ENCODE data around the gene NKD2.

NKD2 gene

GRCh38 chr5:1039706-1040260 is 31.2 kb downstream of the NKD2 start:
- DNase-seq (ENCODE audit: extremely low read depth, low read depth) = no peak
- TF ChIP-seq CTCF (IDR thresholded peaks at IDR 0.05; ENCODE audit: low read depth, low read length) = no peak

DNA sequence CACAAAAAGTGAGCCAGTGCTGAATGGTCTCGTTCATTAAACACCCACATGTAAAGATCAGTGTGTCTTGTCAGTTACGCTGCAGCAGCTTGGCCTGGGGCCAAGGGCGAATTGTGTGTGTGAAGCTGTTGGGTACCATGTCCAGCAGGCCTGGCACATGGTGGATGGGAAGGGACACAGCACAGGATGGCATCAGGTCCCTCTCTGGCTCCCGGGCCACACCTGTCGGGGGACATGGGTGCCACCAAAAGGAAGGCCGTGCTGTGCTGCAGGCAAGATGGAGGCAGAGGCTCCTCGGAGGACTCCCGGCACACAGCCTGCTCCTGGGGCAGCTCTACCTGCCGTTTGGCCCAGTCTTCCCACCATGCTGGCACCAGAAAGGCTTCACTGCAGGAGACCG is 32.0 kb downstream of the NKD2 start:
- TF ChIP-seq CTCF (IDR thresholded peaks at IDR 0.05; ENCODE audit: low read depth, low read length) = no peak
- no peak for DNase-seq (ENCODE audit: extremely low read depth, low read depth)

DNA sequence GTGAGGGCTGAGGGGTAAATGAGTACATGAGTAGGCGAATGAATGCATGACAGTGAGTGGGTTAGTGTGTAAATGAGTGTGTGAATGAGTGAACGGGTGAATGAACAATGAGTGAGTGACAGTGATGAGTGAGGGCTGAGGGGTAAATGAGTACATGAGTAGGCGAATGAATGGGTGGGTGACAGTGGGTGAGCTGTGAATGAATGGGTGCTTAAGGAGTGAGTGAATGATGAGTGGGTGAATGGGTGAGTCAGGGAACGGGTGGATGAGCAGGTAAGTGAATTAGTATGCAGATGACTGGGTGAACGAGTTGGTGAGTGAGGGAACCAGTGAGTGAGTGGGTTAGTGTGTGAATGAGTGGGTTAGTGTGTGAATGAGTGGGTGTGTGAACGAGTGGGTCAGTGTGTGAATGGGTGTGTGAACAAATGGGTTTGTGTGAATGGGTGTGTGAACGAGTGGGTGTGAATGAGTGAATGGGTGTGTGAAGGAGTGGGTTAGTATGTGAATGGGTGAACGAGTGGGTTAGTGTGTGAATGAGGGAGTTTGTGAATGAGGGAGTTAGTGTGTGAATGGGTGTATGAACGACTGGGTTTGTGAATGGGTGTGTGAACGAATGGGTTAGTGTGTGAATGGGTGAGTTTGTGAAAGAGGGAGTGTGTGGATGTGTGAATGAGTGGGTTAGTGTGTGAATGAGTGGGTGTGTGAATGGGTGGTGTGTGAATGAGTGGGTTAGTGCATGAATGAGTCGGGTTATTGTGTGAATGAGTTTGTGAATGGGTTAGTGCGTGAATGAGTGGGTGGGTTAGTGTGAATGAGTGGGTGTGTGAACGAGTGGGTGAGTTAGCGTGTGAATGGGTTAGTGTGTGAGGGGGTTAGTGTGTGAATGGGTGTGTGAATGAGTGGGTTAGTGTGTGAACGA is 32.9 kb downstream of the NKD2 start:
- no peak for DNase-seq (ENCODE audit: extremely low read depth, low read depth)

GRCh38 chr5:1042626-1043025 is 34.0 kb downstream of the NKD2 start:
- no peak for TF ChIP-seq CTCF (IDR thresholded peaks at IDR 0.05; ENCODE audit: low read depth, low read length)
- DNase-seq (ENCODE audit: extremely low read depth, low read depth) = no peak

More for the DNA sequence above, 32.9 kb downstream of the NKD2 start:
- no peak for TF ChIP-seq CTCF (IDR thresholded peaks at IDR 0.05; ENCODE audit: low read depth, low read length)

DNA sequence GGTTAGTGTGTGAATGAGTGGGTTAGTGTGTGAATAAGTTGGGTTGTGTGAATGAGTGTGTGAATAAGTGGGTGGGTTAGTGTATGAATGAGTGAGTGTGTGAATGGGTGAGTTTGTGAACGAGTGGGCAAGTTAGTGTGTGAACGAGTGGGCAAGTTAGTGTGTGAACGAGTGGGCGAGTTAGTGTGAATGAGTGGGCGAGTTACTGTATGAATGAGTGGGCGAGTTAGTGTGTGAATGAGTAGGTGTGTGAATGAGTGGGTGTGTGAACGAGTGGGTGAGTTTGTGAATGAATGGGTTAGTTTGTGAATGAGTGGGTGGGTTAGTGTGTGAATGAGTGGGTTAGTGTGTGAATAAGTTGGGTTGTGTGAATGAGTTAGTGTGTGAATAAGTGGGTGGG is 34.7 kb downstream of the NKD2 start:
- DNase-seq (ENCODE audit: extremely low read depth, low read depth) = no peak
- no peak for TF ChIP-seq CTCF (IDR thresholded peaks at IDR 0.05; ENCODE audit: low read depth, low read length)

DNA sequence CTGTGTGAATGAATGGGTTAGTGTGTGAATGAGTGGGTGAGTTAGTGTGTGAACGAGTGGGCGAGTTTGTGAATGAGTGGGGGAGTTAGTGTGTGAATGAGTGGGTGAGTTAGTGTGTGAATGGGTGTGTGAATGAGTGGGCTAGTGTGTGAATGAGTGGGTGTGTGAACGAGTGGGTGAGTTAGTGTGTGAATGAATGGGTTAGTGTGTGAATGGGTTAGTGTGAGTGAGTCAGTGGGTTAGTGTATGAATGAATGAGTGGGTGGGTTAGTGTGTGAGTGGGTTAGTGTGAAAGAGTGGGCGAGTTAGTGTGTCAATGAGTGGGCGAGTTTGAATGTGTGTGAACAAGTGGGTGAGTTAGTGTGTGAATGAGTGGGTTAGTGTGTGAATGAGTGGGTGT is 35.5 kb downstream of the NKD2 start:
- TF ChIP-seq CTCF (IDR thresholded peaks at IDR 0.05; ENCODE audit: low read depth, low read length) = no peak
- no peak for DNase-seq (ENCODE audit: extremely low read depth, low read depth)

DNA sequence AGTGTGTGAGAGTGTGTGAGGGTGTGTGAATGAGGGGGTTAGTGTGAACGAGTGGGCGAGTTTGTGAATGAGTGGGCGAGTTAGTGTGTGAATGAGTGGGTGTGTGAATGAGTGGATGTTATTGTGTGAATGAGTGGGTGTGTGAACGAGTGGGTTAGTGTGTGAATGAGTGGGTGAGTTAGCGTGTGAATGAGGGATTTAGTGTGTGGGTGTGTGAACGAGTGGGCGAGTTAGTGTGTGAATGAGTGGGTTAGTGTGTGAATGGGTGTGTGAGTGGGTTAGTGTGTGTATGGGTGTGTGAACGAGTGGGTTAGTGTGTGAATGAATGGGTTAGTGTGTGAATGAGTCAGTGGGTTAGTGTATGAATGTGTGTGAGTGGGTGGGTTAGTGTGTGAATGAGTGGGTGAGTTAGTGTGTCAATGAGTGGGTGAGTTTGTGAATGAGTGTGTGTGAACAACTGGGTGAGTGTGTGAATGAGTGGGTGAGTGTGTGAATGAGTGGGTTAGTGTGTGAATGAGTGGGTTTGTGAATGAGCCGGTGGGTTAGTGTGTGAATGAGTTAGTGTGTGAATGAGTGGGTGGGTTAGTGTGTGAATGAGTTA is 37.5 kb downstream of the NKD2 start:
- DNase-seq (ENCODE audit: extremely low read depth, low read depth) = no peak
- TF ChIP-seq CTCF (IDR thresholded peaks at IDR 0.05; ENCODE audit: low read depth, low read length) = no peak

Measured in AG09319 (cell line).